Keratinocyte (primary cell): ENCODE data around the gene ERC2. TPM values are rescaled to one million over a fixed set of nuclear protein-coding genes. Genes with fewer than 3 reads are reported as not detected.

Experiments
- DNase-seq: peaks from one replicate; pipeline ENCODE4 v3.0.0-alpha.2; 2011; ENCODE audit warnings: low read depth, missing footprints, low spot score
- FAIRE-seq: peaks from 2 replicates; lab custom pipeline; 2011; peaks lifted over from hg19 to GRCh38; lab: Jason Lieb, UNC
- H2AFZ ChIP-seq: 2 replicates; pipeline ENCODE4 v1.6.0; 2012; ENCODE audit warnings: low read length, control low read depth, inconsistent platforms; ENCODE audit not compliant: control insufficient read depth
- H3K27ac ChIP-seq: 2 replicates; pipeline ENCODE4 v1.5.1; 2011; ENCODE audit warnings: low read length; ENCODE audit not compliant: control insufficient read depth, insufficient read depth
- H3K27me3 ChIP-seq: 3 replicates; pipeline ENCODE4 v1.6.0; 2011; ENCODE audit warnings: low read length; ENCODE audit not compliant: control insufficient read depth, insufficient read depth; ENCODE audit errors: extremely low read depth
- H3K36me3 ChIP-seq, 2 experiments: 2 replicates in 1 of 2; 3 replicates in 1 of 2; pipeline ENCODE4 v1.5.1; 2011; ENCODE audit warnings: low read length in 2 of 2, mild to moderate bottlenecking in 1 of 2; ENCODE audit not compliant: control insufficient read depth in 2 of 2, insufficient read depth in 2 of 2; ENCODE audit errors: extremely low read depth in 1 of 2
- H3K4me1 ChIP-seq: 3 replicates; pipeline ENCODE4 v1.5.1; 2011; ENCODE audit warnings: low read length; ENCODE audit not compliant: control insufficient read depth, insufficient read depth; ENCODE audit errors: extremely low read depth
- H3K4me2 ChIP-seq: 3 replicates; pipeline ENCODE4 v1.6.0; 2011; ENCODE audit warnings: low read depth, low read length; ENCODE audit not compliant: control insufficient read depth, insufficient read depth; ENCODE audit errors: extremely low read depth
- H3K4me3 ChIP-seq, 3 experiments: fragments of 200-600 bp in 1 of 3; sonication (generic) in 1 of 3; 2 replicates in 2 of 3; 3 replicates in 1 of 3; pipeline ENCODE4 v1.5.1; 2011 to 2016; ENCODE audit warnings: low read length in 3 of 3, mild to moderate bottlenecking in 3 of 3, control low read depth in 2 of 3, inconsistent platforms in 1 of 3, low read depth in 1 of 3, mixed read lengths in 1 of 3, mixed run types in 1 of 3, moderate library complexity in 1 of 3; ENCODE audit not compliant: control insufficient read depth in 2 of 3, insufficient read depth in 2 of 3; ENCODE audit errors: extremely low read depth in 1 of 3
- H3K79me2 ChIP-seq: 2 replicates; pipeline ENCODE4 v1.6.0; 2012; ENCODE audit warnings: low read length; ENCODE audit not compliant: control insufficient read depth, insufficient read depth
- H3K9ac ChIP-seq: 3 replicates; pipeline ENCODE4 v1.6.0; 2011; ENCODE audit warnings: low read length; ENCODE audit not compliant: control insufficient read depth, insufficient read depth; ENCODE audit errors: extremely low read depth
- H3K9me1 ChIP-seq: 3 replicates; pipeline ENCODE4 v1.6.0; 2011; ENCODE audit warnings: low read length; ENCODE audit not compliant: control insufficient read depth, insufficient read depth; ENCODE audit errors: extremely low read depth
- H3K9me3 ChIP-seq: 2 replicates; pipeline ENCODE4 v1.5.1; 2012; ENCODE audit warnings: low read depth, low read length; ENCODE audit not compliant: control insufficient read depth
- H4K20me1 ChIP-seq: 3 replicates; pipeline ENCODE4 v1.6.0; 2011; ENCODE audit warnings: low read length; ENCODE audit not compliant: control insufficient read depth, insufficient read depth; ENCODE audit errors: extremely low read depth
- EZH2 ChIP-seq: IDR thresholded peaks from one replicate; pipeline ENCODE4 v1.6.1; 2012; ENCODE audit warnings: inconsistent platforms, mild to moderate bottlenecking, low read length, moderate library complexity
- dilution Hi-C: fragments of 300-500 bp; cut with MboI; formaldehyde crosslinking; loops from one replicate; pipeline ENCODE4 v1.7.0; 2020; ENCODE audit warnings: low sequenced_read_pairs; ENCODE audit not compliant: extremely low pct_ligation_motif_present
- polyA plus RNA-seq, 5 experiments: library from polyadenylated mRNA; depleted of rRNA in 3 of 5; stranded (reverse) in 3 of 5; stranded (forward) in 1 of 5; unstranded in 1 of 5; fragments of >200 nt; gene quantifications; 1 replicate in 1 of 5; 2 replicates in 3 of 5; 3 replicates in 1 of 5; pipeline versions ENCODE4 v1.2.1 to v1.2.3, GENCODE V29; 2011 to 2012; ENCODE audit warnings: missing spikeins in 2 of 5, low read depth in 1 of 5, low replicate concordance in 1 of 5
- TF ChIP-seq, protein P1 (sequence below), 3 experiments: IDR thresholded peaks in 1 of 3; conservative IDR thresholded peaks in 1 of 3; optimal IDR thresholded peaks in 1 of 3; 2 replicates in 2 of 3; 3 replicates in 1 of 3; pipeline versions ENCODE3 to v1.5.1; 2011; ENCODE audit warnings: low read length in 3 of 3, mild to moderate bottlenecking in 3 of 3, moderate library complexity in 2 of 3, control low read depth in 1 of 3, inconsistent platforms in 1 of 3; ENCODE audit not compliant: insufficient read depth in 2 of 3; ENCODE audit errors: extremely low read depth in 1 of 3

ERC2 gene
- polyA plus RNA-seq, 1 donor (not counting 4 experiments of a cell fraction or from before 2014, with no cell fraction given): 0.08 TPM

DNA sequence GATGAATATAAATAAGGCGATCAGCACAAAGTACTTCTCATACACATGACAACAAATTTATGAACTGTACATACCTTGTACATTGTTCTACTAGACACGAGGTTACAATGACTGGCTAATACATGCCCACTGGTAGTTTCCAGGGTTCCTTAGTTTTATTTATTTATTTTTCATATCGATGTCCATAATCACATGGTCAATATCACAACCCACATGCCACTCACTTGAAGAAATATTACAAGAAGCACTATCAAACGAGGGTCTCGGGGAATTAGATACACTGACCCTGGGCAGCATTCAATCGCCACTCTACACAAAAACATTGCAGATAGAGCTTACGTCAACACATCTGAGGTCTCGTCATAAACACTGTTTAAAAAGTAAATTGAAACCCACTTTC lies 959.9 kb downstream of the ERC2 start:
- DNase-seq: no peak
- no peaks in the 10 kb centered on the region for H4K20me1 ChIP-seq
- H3K27me3 ChIP-seq: no peaks in the 10 kb centered on the region
- H3K9me3 ChIP-seq: no peaks in the 10 kb centered on the region
- no peak overlapping the region for H2AFZ ChIP-seq
- H3K4me3 ChIP-seq: no peak overlapping the region
- H3K27ac ChIP-seq: no peak overlapping the region
- no peak overlapping the region for H3K9ac ChIP-seq
- dilution Hi-C loops: no loop called here
- TF ChIP-seq EZH2: no peak
- TF ChIP-seq, protein P1, sequence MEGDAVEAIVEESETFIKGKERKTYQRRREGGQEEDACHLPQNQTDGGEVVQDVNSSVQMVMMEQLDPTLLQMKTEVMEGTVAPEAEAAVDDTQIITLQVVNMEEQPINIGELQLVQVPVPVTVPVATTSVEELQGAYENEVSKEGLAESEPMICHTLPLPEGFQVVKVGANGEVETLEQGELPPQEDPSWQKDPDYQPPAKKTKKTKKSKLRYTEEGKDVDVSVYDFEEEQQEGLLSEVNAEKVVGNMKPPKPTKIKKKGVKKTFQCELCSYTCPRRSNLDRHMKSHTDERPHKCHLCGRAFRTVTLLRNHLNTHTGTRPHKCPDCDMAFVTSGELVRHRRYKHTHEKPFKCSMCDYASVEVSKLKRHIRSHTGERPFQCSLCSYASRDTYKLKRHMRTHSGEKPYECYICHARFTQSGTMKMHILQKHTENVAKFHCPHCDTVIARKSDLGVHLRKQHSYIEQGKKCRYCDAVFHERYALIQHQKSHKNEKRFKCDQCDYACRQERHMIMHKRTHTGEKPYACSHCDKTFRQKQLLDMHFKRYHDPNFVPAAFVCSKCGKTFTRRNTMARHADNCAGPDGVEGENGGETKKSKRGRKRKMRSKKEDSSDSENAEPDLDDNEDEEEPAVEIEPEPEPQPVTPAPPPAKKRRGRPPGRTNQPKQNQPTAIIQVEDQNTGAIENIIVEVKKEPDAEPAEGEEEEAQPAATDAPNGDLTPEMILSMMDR (optimal IDR thresholded peaks at IDR 0.05 in 1 of 3, IDR thresholded peaks at IDR 0.05 in 1 of 3, conservative IDR thresholded peaks at IDR 0.05 in 1 of 3; ENCODE audit: extremely low read depth in 1 of 3, insufficient read depth in 2 of 3, low read length in 3 of 3): no peak
- no peaks in the 10 kb centered on the region for H3K9me1 ChIP-seq
- H3K36me3 ChIP-seq: no peaks in the 10 kb centered on the region
- no peaks in the 10 kb centered on the region for H3K79me2 ChIP-seq
- FAIRE-seq: no peak
- H3K4me1 ChIP-seq: peaks cover 18% of the 10 kb centered on the region
- H3K4me2 ChIP-seq: no peak overlapping the region

DNA sequence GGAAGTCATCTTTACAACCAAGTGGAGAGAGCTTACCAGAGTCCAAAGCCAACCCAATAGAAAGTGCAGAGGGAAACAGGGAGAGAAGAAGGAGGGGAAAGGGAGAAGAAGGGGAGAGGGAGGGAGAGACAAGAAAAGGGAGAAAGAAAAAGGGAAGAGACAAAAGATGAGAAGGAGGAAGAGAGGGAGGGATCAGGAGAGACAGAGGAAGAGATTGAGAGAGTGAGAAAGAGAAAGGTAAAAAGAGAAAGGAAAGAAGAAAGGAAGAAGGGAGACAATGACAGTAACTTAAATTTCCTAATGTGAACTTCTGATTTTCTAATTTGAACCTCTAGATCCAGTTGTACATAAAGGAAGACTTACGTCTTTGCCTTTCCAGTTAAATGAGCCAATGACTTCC lies 960.5 kb downstream of the ERC2 start:
- Histone ChIP-seq H3K9ac (no peak overlapping the region), H3K4me2 (no peak overlapping the region), H3K79me2 (no peaks in the 10 kb centered on the region), H3K36me3 (no peaks in the 10 kb centered on the region), H3K4me3 (no peak overlapping the region), H3K9me3 (no peaks in the 10 kb centered on the region), H2AFZ (no peak overlapping the region), H3K27me3 (no peaks in the 10 kb centered on the region), H4K20me1 (no peaks in the 10 kb centered on the region), H3K27ac (no peak overlapping the region), H3K4me1 (peaks cover 18% of the 10 kb centered on the region), H3K9me1 (no peaks in the 10 kb centered on the region)
- FAIRE-seq (no peak), DNase-seq (no peak)
- TF ChIP-seq EZH2: no peak
- TF ChIP-seq, protein P1 (optimal IDR thresholded peaks at IDR 0.05 in 1 of 3, IDR thresholded peaks at IDR 0.05 in 1 of 3, conservative IDR thresholded peaks at IDR 0.05 in 1 of 3; ENCODE audit: extremely low read depth in 1 of 3, insufficient read depth in 2 of 3, low read length in 3 of 3): no peak
- dilution Hi-C loops: no loop called here
